ENCODE results near the gene DUSP2. TPM values are rescaled to one million over a fixed set of nuclear protein-coding genes. Genes with fewer than 3 reads are reported as not detected.
A peak's percentile ranks its signal among the peaks of the same experiment; 100 is the strongest.

Gene DUSP2
- total RNA-seq, 1 donor from 2014 or later = 1.3 TPM

GRCh38 chr2:96110621-96111256 lies 34.5 kb downstream of the DUSP2 start:
- DNase-seq (ENCODE audit: low spot score) = peak; percentile 22
- intact Hi-C loops (cut with DNase I) = loop anchor here (10.0 kb wide), 2 partner anchors 46 to 86 kb away; no protein-coding TSS in a partner anchor

GRCh38 chr2:96109931-96110511 lies 35.2 kb downstream of the DUSP2 start:
- intact Hi-C loops (cut with DNase I) = loop anchor here (10.0 kb wide), 2 partner anchors 45 to 85 kb away; no protein-coding TSS in a partner anchor
- peak; percentile 73 for DNase-seq (ENCODE audit: low spot score)

- intact Hi-C loops (cut with DNase I) = no loop called here
- DNase-seq (ENCODE audit: low spot score) = no peak
Observed at GRCh38 chr2:96109361-96109680, 35.9 kb downstream of the DUSP2 start.

- DNase-seq (ENCODE audit: low spot score) = peak; percentile 87
- intact Hi-C loops (cut with DNase I) = no loop called here
Observed at GRCh38 chr2:96108541-96109360, 36.5 kb downstream of the DUSP2 start.

GRCh38 chr2:96108151-96108540 lies 37.1 kb downstream of the DUSP2 start:
- intact Hi-C loops (cut with DNase I) = no loop called here
- peak; percentile 71 for DNase-seq (ENCODE audit: low spot score)

- intact Hi-C loops (cut with DNase I) = no loop called here
- peak; percentile 62 for DNase-seq (ENCODE audit: low spot score)
Observed at GRCh38 chr2:96107708-96108065, 37.6 kb downstream of the DUSP2 start.

GRCh38 chr2:96106991-96107707 lies 38.1 kb downstream of the DUSP2 start:
- intact Hi-C loops (cut with DNase I) = no loop called here
- peak; percentile 71 for DNase-seq (ENCODE audit: low spot score)

- intact Hi-C loops (cut with DNase I) = no loop called here
- peak; percentile 38 for DNase-seq (ENCODE audit: low spot score)
Observed at GRCh38 chr2:96105994-96106715, 39.1 kb downstream of the DUSP2 start.

GRCh38 chr2:96105152-96105915 lies 39.9 kb downstream of the DUSP2 start:
- DNase-seq (ENCODE audit: low spot score) = peak; percentile 36
- intact Hi-C loops (cut with DNase I) = no loop called here

GRCh38 chr2:96104487-96104861 lies 40.8 kb downstream of the DUSP2 start:
- intact Hi-C loops (cut with DNase I) = no loop called here
- DNase-seq (ENCODE audit: low spot score) = peak; percentile 58

- intact Hi-C loops (cut with DNase I) = no loop called here
Observed at GRCh38 chr2:96103761-96104486, 41.3 kb downstream of the DUSP2 start.

GRCh38 chr2:96103187-96103601 lies 42.0 kb downstream of the DUSP2 start:
- DNase-seq (ENCODE audit: low spot score) = peak; percentile 70
- intact Hi-C loops (cut with DNase I) = no loop called here

More at GRCh38 chr2:96103761-96104486, 41.3 kb downstream of the DUSP2 start:
- peak; percentile 76 for DNase-seq (ENCODE audit: low spot score)

- intact Hi-C loops (cut with DNase I) = no loop called here
- DNase-seq (ENCODE audit: low spot score) = peak; percentile 3
Observed at GRCh38 chr2:96102596-96103186, 42.5 kb downstream of the DUSP2 start.

- intact Hi-C loops (cut with DNase I) = no loop called here
- DNase-seq (ENCODE audit: low spot score) = no peak
Observed at GRCh38 chr2:96100893-96101304, 44.3 kb downstream of the DUSP2 start.

- intact Hi-C loops (cut with DNase I) = no loop called here
- DNase-seq (ENCODE audit: low spot score) = peak; percentile 62
Observed at GRCh38 chr2:96099861-96100798, 45.1 kb downstream of the DUSP2 start.

- peak; percentile 78 for DNase-seq (ENCODE audit: low spot score)
- intact Hi-C loops (cut with DNase I) = no loop called here
Observed at GRCh38 chr2:96098900-96099590, 46.2 kb downstream of the DUSP2 start.

Measured in cardiac septum (tissue), 1 donor.